ENCODE measurements around the gene FAM9C. TPM values are rescaled to one million over a fixed set of nuclear protein-coding genes. Genes with fewer than 3 reads are reported as not detected.

The FAM9C gene
- total RNA-seq, 4 donors from 2014 or later, result 0.11 TPM; not detected in 3

DNA sequence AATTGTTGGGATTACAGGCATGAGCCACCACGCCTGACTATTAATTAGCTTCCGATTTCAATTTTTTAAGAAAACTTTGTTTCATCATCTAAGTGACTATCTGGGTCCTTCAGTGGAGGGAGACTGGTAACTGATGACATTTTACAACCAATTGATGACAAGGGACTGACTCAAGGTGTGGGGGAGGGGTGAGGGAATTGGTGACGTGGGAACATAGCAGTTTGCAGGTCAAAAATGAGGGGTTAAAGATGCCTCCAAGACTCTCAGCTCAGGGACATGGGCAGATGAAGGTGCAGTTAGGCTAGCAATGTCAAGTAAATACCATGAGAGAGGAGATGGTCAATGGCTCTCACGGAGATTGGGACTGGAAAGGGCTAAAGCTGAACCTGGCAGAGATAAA, 5.7 kb upstream of the FAM9C start:
- 94 to 98% methylated on average over 4 of the region's 4 CpGs for WGBS, 2 donors
- H3K9me3 ChIP-seq, result no peaks in the 10 kb centered on the region
- H3K27me3 ChIP-seq, result no peaks in the 10 kb centered on the region
- no peak for DNase-seq
- no peak overlapping the region for H3K4me3 ChIP-seq (replicated peaks in 1 of 3)
- intact Hi-C loops (cut with DNase I), result no loop called here
- no peaks in the 10 kb centered on the region for H3K4me1 ChIP-seq
- TF ChIP-seq POLR2A (IDR thresholded peaks at IDR 0.05), result no peak
- TF ChIP-seq, protein P1, sequence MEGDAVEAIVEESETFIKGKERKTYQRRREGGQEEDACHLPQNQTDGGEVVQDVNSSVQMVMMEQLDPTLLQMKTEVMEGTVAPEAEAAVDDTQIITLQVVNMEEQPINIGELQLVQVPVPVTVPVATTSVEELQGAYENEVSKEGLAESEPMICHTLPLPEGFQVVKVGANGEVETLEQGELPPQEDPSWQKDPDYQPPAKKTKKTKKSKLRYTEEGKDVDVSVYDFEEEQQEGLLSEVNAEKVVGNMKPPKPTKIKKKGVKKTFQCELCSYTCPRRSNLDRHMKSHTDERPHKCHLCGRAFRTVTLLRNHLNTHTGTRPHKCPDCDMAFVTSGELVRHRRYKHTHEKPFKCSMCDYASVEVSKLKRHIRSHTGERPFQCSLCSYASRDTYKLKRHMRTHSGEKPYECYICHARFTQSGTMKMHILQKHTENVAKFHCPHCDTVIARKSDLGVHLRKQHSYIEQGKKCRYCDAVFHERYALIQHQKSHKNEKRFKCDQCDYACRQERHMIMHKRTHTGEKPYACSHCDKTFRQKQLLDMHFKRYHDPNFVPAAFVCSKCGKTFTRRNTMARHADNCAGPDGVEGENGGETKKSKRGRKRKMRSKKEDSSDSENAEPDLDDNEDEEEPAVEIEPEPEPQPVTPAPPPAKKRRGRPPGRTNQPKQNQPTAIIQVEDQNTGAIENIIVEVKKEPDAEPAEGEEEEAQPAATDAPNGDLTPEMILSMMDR (IDR thresholded peaks at IDR 0.05), result no peak
- no peaks in the 10 kb centered on the region for H3K36me3 ChIP-seq
- H3K27ac ChIP-seq, result no peak overlapping the region

DNA sequence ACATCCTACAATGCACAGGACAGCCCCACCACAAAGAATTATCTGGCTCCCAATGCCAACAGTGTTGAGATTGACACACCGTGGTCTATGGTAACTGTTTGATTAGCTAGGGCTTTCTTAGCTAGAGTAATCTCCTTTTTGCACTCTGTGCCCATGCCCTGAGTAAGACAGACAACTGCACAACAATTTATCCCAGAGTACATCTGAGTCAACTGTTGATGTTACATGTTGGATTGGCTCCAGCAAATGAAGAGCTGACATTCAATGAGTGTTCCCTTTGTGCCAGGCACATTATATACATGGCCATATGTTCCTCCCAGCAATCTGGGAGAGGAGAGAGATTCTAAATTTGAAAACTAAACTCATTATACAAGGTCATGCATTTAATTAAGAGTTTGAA, 3.9 kb upstream of the FAM9C start:
- TF ChIP-seq, protein P1 (IDR thresholded peaks at IDR 0.05), result no peak
- TF ChIP-seq POLR2A (IDR thresholded peaks at IDR 0.05), result no peak
- Histone ChIP-seq H3K4me3 (replicated peaks in 1 of 3) (no peak overlapping the region), H3K4me1 (no peaks in the 10 kb centered on the region), H3K9me3 (no peaks in the 10 kb centered on the region), H3K27ac (no peak overlapping the region), H3K27me3 (no peaks in the 10 kb centered on the region), H3K36me3 (no peaks in the 10 kb centered on the region)
- intact Hi-C loops (cut with DNase I), result no loop called here
- no peak for DNase-seq
- 60 to 80% methylated on average over 1 of the region's 1 CpG for WGBS, 2 donors

DNA sequence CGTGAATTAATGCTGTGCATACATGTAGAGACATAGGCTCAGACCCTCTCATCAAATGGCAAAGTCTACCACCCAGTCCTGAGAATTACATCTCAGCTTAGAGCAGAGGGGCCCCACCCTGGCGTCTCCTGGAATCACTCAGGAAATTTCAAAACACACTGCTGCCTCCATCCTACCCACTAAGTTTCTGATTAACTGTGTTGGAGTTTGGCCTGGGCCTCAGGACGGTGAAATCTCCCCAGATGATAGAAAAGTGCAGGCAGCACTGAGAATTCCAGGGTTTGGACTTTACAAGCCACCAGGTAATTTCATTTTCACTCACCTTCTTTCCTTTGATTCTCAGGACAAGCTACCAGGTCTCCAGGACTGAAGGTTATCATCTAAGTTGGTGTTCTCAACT, 3.3 kb upstream of the FAM9C start:
- no peak overlapping the region for H3K4me3 ChIP-seq (replicated peaks in 1 of 3)
- DNase-seq, result no peak
- TF ChIP-seq POLR2A (IDR thresholded peaks at IDR 0.05), result no peak
- TF ChIP-seq, protein P1 (IDR thresholded peaks at IDR 0.05), result no peak
- intact Hi-C loops (cut with DNase I), result no loop called here
- no peak overlapping the region for H3K27ac ChIP-seq
- WGBS, 2 donors, result 87 to 100% methylated on average over 1 to 2 of the region's 3 CpGs
- H3K9me3 ChIP-seq, result no peaks in the 10 kb centered on the region
- H3K27me3 ChIP-seq, result no peaks in the 10 kb centered on the region
- H3K36me3 ChIP-seq, result no peaks in the 10 kb centered on the region
- H3K4me1 ChIP-seq, result no peaks in the 10 kb centered on the region

DNA sequence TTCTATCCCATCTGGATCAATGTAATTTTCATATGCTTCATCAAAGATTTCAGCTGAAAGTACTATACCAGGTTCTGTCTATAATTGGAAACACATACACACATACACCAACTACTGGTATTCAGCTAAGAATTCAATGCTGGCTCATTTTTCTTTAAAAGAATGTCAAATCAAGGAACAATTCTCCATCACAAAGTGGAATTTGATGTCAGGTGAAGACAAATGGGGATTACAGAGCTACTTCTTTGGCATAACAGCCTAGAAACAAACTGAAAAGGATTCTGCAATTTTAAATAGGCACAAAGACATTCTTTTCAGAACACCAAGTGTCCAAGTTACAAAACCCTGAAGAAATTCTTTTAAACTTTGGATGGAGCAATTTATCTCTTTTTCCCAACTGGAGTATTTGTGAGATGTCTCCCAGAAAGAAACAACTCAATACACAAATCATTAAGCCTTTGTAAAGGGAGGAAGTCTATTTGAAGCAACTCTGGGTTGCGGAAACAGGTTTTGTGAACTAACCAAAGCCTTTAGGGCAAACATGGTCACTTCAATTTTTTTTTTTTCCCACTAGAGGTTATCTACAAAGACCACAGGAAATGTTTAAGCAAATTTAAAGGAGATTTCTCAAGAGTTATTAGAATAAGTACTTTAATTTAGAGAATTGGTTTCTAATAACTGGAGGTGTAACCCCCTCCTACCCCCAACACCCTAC, 1.9 kb upstream of the FAM9C start:
- H3K27ac ChIP-seq, result no peak overlapping the region

DNA sequence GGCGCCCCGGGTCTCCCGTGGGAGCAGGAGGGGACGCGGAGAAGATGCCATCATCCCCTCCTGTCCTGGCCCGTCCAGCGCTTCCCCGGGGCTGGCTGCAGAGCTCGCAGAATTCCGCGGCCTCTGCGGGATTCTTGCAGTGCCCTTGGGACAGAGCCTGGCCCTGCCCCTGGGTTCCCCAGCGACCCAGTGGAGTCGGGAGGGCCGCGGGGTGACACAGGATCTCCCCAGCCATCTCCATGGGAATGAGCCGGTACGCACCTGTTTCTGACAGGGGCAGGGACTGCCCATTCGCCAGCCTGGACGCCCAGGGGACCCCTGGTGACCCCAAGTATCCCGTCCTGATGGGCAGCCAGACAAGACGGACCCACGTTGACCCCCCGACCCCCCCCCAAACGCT, 482 bp downstream of the FAM9C start:
- WGBS, 2 donors, result 100% methylated on average over 3 of the region's 25 CpGs; no CpG with 5 or more reads in 1 of the 2 donors
- intact Hi-C loops (cut with DNase I), result no loop called here
- H3K27me3 ChIP-seq, result no peaks in the 10 kb centered on the region
- H3K36me3 ChIP-seq, result no peaks in the 10 kb centered on the region
- no peak overlapping the region for H3K27ac ChIP-seq
- TF ChIP-seq, protein P1 (IDR thresholded peaks at IDR 0.05), result no peak
- TF ChIP-seq POLR2A (IDR thresholded peaks at IDR 0.05), result no peak
- H3K4me1 ChIP-seq, result no peaks in the 10 kb centered on the region
- no peak overlapping the region for H3K4me3 ChIP-seq (replicated peaks in 1 of 3)
- H3K9me3 ChIP-seq, result no peaks in the 10 kb centered on the region
- DNase-seq, result no peak

More for the DNA sequence above, 1.9 kb upstream of the FAM9C start:
- WGBS, 2 donors, result 88 to 89% methylated on average over 1 of the region's 1 CpG
- Histone ChIP-seq H3K36me3 (no peaks in the 10 kb centered on the region), H3K4me3 (replicated peaks in 1 of 3) (no peak overlapping the region), H3K4me1 (no peaks in the 10 kb centered on the region), H3K27me3 (no peaks in the 10 kb centered on the region), H3K9me3 (no peaks in the 10 kb centered on the region)
- DNase-seq, result no peak
- intact Hi-C loops (cut with DNase I), result no loop called here
- no peak for TF ChIP-seq POLR2A (IDR thresholded peaks at IDR 0.05)
- TF ChIP-seq, protein P1 (IDR thresholded peaks at IDR 0.05), result no peak
